Mesothelial cell of epicardium (in vitro differentiated cells): Measurements from ENCODE around the gene KCNH1. TPM values are rescaled to one million over a fixed set of nuclear protein-coding genes. Genes with fewer than 3 reads are reported as not detected.

Experiments used
- DNase-seq, 2 experiments: peaks; one replicate each; pipeline ENCODE4 v3.0.0; 2021; ENCODE audit warnings: low spot score in 2 of 2; ENCODE audit not compliant: unreplicated experiment in 2 of 2
- H3K27ac Mint-ChIP-seq: 2 replicates; pipeline ENCODE4 v1.8.0; 2021; ENCODE audit warnings: mixed read lengths
- H3K27me3 Mint-ChIP-seq: 2 replicates; pipeline ENCODE4 v1.8.0; 2021; ENCODE audit warnings: low read depth, mixed read lengths
- H3K36me3 Mint-ChIP-seq: 2 replicates; pipeline ENCODE4 v1.8.0; 2021; ENCODE audit warnings: mixed read lengths
- H3K4me1 Mint-ChIP-seq: 2 replicates; pipeline ENCODE4 v1.8.0; 2021; ENCODE audit warnings: mixed read lengths
- H3K4me3 Mint-ChIP-seq: 2 replicates; pipeline ENCODE4 v1.8.0; 2021; ENCODE audit warnings: mild to moderate bottlenecking, moderate library complexity, mixed read lengths
- H3K9me3 Mint-ChIP-seq: 2 replicates; pipeline ENCODE4 v1.8.0; 2021; ENCODE audit warnings: mixed read lengths
- total RNA-seq: library from RNA; stranded (reverse); gene quantifications from 3 replicates; pipeline ENCODE4 v1.2.1, GENCODE V29; 2021
- TF ChIP-seq, protein P1 (sequence below): fragments of 200-600 bp; sonication (generic); IDR thresholded peaks from one replicate; pipeline ENCODE4 v1.5.0; 2021; ENCODE audit warnings: antibody characterized with exemption; ENCODE audit not compliant: unreplicated experiment

Gene KCNH1
- total RNA-seq, 1 donor from 2014 or later, result 0.34 TPM

DNA sequence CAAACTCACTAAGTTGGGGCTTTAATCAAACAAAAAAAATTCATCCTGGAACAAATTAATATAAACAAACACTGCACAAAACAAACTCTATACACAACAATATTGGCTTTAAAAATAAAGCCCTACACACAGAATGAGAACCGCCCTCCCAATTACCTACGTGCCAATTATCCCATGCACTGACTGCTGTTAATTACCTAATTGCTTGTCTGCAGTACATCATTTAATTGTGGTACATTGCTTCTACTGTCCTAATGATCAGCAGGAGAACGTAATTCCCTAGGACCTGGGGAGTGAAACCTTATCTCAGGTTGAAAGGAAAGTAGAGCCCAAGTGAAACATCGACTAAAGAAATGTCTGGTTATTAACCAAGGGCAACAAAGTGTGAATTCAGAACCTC, 364.5 kb downstream of the KCNH1 start:
- Mint-ChIP-seq H3K27ac (no peak overlapping the region), H3K27me3 (peaks cover 28% of the 10 kb centered on the region), H3K4me1 (no peaks in the 10 kb centered on the region), H3K36me3 (no peaks in the 10 kb centered on the region), H3K9me3 (peaks cover 2% of the 10 kb centered on the region), H3K4me3 (no peak overlapping the region)
- DNase-seq, result no peak
- TF ChIP-seq, protein P1, sequence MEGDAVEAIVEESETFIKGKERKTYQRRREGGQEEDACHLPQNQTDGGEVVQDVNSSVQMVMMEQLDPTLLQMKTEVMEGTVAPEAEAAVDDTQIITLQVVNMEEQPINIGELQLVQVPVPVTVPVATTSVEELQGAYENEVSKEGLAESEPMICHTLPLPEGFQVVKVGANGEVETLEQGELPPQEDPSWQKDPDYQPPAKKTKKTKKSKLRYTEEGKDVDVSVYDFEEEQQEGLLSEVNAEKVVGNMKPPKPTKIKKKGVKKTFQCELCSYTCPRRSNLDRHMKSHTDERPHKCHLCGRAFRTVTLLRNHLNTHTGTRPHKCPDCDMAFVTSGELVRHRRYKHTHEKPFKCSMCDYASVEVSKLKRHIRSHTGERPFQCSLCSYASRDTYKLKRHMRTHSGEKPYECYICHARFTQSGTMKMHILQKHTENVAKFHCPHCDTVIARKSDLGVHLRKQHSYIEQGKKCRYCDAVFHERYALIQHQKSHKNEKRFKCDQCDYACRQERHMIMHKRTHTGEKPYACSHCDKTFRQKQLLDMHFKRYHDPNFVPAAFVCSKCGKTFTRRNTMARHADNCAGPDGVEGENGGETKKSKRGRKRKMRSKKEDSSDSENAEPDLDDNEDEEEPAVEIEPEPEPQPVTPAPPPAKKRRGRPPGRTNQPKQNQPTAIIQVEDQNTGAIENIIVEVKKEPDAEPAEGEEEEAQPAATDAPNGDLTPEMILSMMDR, result no peak

DNA sequence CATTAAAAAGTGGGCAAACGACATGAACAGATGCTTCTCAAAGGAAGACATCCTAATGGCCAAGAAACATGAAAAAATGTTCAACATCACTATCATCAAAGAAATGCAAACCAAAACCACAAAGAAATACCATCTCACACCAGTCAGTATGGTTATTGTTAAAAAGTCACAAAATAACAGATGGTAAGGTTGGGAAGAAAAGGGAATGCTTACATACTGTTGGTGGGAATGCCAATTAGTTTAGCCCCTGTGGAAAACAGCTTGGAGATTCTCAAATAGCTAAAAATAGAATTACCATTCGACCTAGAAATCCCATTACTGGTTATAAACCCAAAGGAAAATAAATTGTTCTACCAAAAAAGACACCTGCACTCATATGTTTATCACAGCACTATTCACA, 369.4 kb downstream of the KCNH1 start:
- Mint-ChIP-seq H3K36me3 (peaks cover 4% of the 10 kb centered on the region), H3K27ac (no peak overlapping the region), H3K4me1 (no peaks in the 10 kb centered on the region), H3K27me3 (peaks cover 15% of the 10 kb centered on the region), H3K9me3 (peaks cover 46% of the 10 kb centered on the region), H3K4me3 (no peak overlapping the region)
- DNase-seq, result no peak
- TF ChIP-seq, protein P1, result no peak

DNA sequence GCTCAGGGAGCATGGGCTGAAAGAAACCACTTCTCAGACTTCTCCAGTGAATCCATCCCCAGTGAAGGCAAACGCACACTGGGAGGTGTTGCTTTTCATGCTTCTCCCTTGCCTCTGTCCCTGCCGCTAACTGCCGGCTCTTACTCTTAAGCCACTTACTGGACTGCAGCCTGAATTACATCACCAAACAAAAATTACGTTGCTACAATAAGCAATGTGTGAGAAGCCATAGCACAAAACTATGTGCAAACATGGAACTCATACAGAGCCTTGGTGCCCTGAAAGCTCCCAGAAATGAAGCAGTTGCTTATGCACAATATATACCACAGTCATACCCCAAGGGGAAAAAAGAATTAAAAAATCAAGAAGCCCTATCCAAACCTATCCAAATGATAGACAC, 375.2 kb downstream of the KCNH1 start:
- H3K4me1 Mint-ChIP-seq, result peaks cover 25% of the 10 kb centered on the region
- no peak overlapping the region for H3K27ac Mint-ChIP-seq
- no peak overlapping the region for H3K4me3 Mint-ChIP-seq
- H3K9me3 Mint-ChIP-seq, result peaks cover 43% of the 10 kb centered on the region
- H3K36me3 Mint-ChIP-seq, result peaks cover 4% of the 10 kb centered on the region
- TF ChIP-seq, protein P1, result no peak
- peaks cover 8% of the 10 kb centered on the region for H3K27me3 Mint-ChIP-seq
- DNase-seq, result no peak

DNA sequence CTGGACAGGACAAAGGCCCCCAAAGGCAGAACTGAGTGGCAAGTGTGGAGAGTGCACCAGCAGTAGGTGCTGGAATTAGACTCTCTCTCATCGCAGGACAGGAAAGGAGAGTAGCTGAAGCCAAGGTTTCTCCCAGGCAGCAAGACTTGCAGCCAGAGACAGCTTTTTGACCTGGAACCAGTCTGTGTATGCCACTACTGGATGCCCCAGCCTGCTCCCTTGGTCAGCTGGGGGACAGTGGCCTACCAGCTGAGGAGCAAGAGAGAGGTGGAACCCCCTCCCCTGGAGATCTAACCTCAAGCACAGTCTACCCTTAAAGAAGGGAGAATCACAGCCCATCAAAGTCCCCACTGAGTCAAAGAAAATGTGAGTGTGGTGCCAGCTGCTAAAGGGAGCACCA, 375.7 kb downstream of the KCNH1 start:
- H3K9me3 Mint-ChIP-seq, result peaks cover 38% of the 10 kb centered on the region
- DNase-seq, result no peak
- no peak overlapping the region for H3K4me3 Mint-ChIP-seq
- peaks cover 4% of the 10 kb centered on the region for H3K36me3 Mint-ChIP-seq
- H3K27ac Mint-ChIP-seq, result no peak overlapping the region
- H3K4me1 Mint-ChIP-seq, result peaks cover 25% of the 10 kb centered on the region
- peaks cover 6% of the 10 kb centered on the region for H3K27me3 Mint-ChIP-seq
- TF ChIP-seq, protein P1, result no peak

DNA sequence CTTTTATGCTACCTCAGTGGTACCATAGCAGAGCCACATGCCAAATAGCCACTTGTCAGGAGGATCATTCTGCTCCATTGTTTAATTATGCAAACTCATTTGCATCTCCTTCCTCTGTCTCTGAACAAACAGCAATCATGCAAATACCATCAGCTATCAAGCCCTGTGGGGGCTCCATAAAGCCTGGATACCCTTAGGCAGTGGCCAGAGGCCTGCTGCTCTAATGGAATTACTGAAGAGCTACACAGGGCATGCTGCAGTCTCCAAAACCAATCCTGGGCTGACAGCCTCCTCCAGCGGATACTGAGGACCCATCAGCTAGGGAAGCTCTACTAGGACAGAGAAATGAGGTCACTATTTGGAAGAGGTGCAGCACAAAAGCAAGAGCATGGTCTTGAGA, 376.3 kb downstream of the KCNH1 start:
- Mint-ChIP-seq H3K4me1 (peaks cover 25% of the 10 kb centered on the region), H3K27ac (no peak overlapping the region), H3K36me3 (peaks cover 4% of the 10 kb centered on the region), H3K9me3 (peaks cover 32% of the 10 kb centered on the region), H3K4me3 (no peak overlapping the region), H3K27me3 (peaks cover 1% of the 10 kb centered on the region)
- no peak for DNase-seq
- TF ChIP-seq, protein P1, result no peak
